GM12875 (cell line): ENCODE results near the gene PTPRG.

ENCODE experiments used
- H3K4me3 ChIP-seq: one replicate; pipeline ENCODE4 v1.5.1; 2011; ENCODE audit warnings: low read depth, low read length, control low read depth
- CTCF ChIP-seq: IDR thresholded peaks from 2 replicates; pipeline ENCODE4 v1.5.1; 2011; ENCODE audit warnings: low read depth, mild to moderate bottlenecking, control low read depth, inconsistent platforms, low read length, moderate library complexity, borderline replicate concordance; ENCODE audit not compliant: insufficient read depth

PTPRG gene

GRCh38 chr3:62211675-62212429, 650.5 kb downstream of the PTPRG start:
- no peak for TF ChIP-seq CTCF
- no peak overlapping the region for H3K4me3 ChIP-seq

- H3K4me3 ChIP-seq: no peak overlapping the region
- TF ChIP-seq CTCF: no peak
These were observed 653.5 kb downstream of the PTPRG start for GRCh38 chr3:62214850-62215249.

- no peak overlapping the region for H3K4me3 ChIP-seq
- TF ChIP-seq CTCF: no peak
These were observed 659.2 kb downstream of the PTPRG start for GRCh38 chr3:62220616-62221015.

- TF ChIP-seq CTCF: no peak
- H3K4me3 ChIP-seq: no peak overlapping the region
These were observed 663.7 kb downstream of the PTPRG start for GRCh38 chr3:62225051-62225450.

- no peak for TF ChIP-seq CTCF
- no peak overlapping the region for H3K4me3 ChIP-seq
These were observed 665.4 kb downstream of the PTPRG start for GRCh38 chr3:62226601-62227339.

- H3K4me3 ChIP-seq: no peak overlapping the region
- TF ChIP-seq CTCF: no peak
These were observed 667.1 kb downstream of the PTPRG start for GRCh38 chr3:62228467-62228866.

GRCh38 chr3:62229211-62229610, 667.8 kb downstream of the PTPRG start:
- TF ChIP-seq CTCF: no peak

More at GRCh38 chr3:62229211-62229610, 667.8 kb downstream of the PTPRG start:
- no peak overlapping the region for H3K4me3 ChIP-seq
